Testis (tissue), 2 donors: ENCODE measurements around the gene BCL2L15.

Experiments used
- CTCF ChIP-seq, 3 experiments: fragments of 450-650 bp in 2 of 3; fragments of 200-600 bp in 1 of 3; sonication (generic) in 1 of 3; IDR thresholded peaks; one replicate each; pipeline ENCODE4 v1.5.1; 2016 to 2019; ENCODE audit warnings: antibody characterized with exemption in 3 of 3, mild to moderate bottlenecking in 2 of 3, moderate library complexity in 1 of 3
- POLR2A ChIP-seq: fragments of 450-650 bp; IDR thresholded peaks from one replicate; pipeline ENCODE4 v1.6.1; 2017; ENCODE audit warnings: antibody characterized with exemption, mild to moderate bottlenecking, moderate library complexity

DNA sequence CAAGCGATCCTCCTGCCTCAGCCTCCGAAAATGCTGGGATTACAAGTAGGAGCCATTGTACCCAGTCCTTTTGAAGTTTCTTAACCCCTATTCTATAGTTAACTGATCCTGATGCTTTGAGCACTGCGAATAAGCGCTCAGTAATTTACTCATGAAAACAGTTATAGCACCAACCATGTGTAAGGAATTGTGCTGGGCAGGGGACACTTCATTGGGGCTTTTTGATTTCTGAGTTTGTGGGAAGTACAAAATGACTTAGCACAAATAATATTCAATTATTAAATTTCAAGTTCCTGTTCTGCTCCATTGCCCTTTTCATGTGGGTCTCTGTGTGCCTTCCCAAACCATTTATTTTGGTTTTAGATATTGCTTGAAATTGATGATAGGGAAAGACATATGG lies 35.6 kb upstream of the BCL2L15 start:
- TF ChIP-seq CTCF (IDR thresholded peaks at IDR 0.05) (no peak), POLR2A (no peak)
